GM21723 (cell line): ENCODE data around the gene CDH4.

Experiments used
- ATAC-seq: cut with Tn5 transposase; IDR thresholded peaks from one replicate; pipeline ENCODE4 v1.9.1; 2021; ENCODE audit warnings: mild to moderate bottlenecking, moderate library complexity; ENCODE audit not compliant: unreplicated experiment

CDH4 gene

DNA sequence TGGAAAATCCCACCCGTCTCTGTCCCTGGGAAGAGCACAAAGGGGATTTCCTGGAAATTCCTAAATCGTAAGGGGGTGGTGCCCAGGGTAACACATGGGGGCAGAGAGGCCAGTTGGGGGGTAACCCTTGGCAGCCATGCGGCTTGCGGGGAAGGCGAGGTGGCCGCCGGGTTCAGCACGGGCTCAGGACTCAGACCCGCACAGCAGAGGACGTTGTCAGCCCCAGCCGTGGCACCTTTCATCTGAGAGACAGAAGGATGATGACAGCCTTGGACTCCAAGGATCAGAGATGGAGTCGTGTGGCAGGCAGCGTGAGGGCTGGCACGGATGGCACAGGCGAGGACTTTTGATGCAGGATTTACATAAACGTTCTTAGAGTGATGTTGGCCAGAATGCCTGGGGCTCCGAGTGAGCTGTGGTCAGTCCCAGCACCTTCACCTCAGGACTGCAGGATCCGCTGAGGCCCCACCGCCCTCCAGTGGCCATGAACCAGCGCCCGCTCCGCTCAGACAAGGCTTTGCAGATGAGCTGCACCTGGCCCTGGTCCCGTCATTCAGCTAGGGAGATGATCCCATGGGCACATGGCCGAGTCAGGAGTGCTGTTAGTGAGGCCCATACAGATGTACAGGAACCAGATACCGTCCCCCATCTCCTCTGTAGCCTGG lies 623.3 kb downstream of the CDH4 start:
- no peak for ATAC-seq

GRCh38 chr20:61875996-61876395 lies 623.9 kb downstream of the CDH4 start:
- ATAC-seq = no peak

DNA sequence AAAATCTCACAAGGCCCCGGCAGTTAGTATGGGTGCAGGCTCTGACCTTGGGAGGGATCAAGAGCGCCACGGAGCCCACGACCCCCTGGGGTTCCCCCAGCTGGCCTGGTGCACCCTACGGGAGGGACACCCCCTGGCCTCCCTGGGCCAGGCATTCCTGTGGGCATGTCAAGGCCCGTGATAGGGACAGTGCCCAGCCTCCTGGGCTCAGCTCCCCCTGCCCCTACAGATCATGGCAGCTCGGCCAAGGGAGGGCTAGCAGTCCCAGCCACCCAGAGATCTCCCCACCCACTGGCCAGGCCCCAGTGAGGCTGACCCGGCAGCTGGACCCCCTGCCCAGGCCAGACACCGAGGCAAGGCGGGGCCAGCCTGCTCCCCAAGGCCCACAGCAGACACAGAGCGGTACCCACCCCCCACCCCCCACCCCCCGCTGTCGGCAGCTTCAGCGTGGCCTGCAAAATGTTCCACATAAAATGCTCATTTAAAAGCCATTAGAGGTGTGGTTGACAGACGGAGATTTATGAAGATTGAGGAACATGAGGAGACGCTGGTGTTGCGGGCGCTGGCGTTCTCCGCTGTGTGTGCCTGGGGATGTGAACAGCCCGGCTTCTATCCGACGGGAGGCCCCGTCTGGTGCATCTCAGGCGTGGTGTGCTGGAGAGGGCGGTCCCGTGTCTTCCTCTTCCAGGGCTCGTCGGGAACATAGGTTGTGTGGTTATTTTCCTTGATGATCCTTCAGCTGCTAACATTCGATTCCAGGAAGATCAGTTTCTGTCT lies 625.1 kb downstream of the CDH4 start:
- ATAC-seq = no peak

GRCh38 chr20:61877776-61878477 lies 625.9 kb downstream of the CDH4 start:
- ATAC-seq = no peak

GRCh38 chr20:61878478-61879302 lies 626.6 kb downstream of the CDH4 start:
- no peak for ATAC-seq

DNA sequence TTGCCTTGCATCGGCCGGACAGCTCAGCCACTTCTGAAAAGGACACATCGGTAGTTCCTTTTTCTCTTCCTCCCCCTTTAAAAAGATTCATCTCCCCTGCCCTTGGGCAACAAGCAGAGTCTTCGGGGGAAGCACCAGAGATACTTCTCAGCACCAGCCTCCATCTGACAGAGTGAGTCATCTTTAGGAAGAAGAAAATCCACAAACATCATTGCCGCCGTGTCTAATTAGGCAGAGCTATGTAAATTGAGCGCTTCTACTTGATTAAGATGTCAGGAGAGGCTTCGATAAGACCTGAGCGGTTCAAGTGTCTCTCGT lies 627.2 kb downstream of the CDH4 start:
- ATAC-seq = no peak

DNA sequence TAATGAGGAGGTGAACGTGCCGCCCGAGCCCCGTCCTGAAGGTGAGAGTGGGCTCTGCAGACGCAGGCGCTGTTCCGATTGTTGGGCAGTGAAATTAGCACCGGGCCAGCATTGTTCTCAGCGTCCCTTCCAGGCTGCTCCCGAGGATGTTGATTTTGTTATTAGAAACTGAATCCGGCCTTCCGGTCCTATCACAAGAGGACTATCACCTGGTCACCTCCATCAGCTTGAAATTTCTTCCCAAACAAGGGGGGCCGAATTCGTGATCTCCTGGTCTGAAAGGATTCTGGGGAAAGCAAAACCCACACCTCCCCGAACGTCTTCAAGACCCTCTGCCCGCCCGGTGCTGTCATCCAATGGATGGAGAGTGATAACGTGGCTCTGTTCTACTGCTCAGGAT lies 627.6 kb downstream of the CDH4 start:
- ATAC-seq = no peak

- ATAC-seq = no peak
These were observed 628.6 kb downstream of the CDH4 start for GRCh38 chr20:61880706-61881105.

DNA sequence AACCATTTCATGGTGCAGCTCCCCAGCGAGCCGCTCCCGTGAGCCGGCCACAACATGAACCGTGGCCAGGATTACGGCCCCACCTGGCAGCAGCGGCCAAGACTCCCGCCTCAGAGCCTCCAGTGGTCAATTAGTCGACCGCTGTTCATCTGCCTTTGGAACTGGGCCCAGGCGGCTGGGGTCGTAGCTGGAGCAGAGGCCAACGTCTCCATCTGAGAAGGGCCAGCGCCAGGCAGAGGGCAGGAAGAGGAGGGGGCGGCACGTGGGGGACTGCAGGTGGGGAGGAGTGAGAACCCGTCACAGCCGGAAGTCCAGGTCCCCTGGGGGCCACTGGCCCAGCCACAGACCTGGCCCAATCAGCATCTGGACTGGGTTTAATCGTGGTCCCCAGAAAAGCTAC lies 629.4 kb downstream of the CDH4 start:
- ATAC-seq = no peak

DNA sequence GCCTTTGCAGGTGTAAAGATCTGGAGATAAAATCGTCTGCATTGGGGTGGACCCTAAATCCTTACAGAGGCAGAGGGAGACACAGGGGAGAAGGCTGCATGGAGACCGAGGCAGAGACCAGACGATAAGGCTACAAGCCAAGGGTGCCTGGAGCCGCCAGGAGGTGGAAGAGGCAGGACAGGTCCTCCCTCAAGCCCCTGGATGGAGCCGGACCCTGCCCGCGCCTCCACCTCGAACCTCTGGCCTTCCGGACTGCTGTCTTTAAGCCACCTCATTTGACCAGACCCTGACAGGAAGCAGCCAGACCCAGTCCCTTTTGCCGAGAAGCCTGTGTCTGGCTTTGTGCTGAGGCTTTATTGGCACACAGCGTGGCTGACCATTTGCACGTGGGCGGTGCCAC lies 629.8 kb downstream of the CDH4 start:
- ATAC-seq = no peak

DNA sequence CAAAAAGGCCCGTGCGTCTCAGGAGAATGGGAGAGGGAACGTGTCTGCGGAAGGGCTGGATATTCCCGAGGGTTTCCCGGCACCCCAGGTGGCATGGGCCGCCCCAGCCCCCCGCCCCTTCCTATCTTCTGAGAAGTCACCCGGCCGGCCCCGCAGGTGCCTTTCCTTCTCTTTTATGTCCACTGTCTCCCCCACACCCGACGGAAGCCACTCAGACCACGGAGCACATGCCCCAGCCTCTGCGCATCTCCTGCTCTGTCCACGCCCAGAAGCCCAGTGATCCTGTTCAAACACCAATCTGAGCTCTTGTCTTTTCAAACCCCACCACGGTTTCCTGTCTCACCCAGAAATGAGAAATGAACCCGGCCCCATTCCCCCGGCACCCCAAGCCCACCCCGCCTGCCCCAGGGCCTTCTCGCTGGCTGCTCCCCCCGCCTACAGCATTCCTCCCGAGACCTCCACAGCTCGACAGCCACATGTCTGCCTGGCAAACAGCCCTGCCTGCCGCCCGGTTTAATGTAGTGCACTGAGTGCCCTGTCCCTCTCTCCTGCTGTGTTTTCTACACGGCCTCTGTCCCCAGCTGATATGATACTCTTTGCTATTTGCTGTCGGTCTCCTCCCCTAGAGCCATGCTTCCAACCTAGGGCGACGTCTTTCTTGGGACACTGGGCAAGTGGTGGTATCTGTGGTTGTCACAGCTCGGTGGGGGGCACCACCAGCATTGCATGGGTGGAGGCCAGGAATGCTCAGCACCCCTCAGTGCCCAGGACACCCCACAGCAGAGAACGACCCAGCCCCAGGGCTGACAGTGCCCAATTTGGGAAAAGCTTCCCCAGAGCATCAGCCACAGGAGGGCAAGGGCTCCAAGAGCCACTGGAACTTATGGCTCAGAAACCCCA lies 630.9 kb downstream of the CDH4 start:
- no peak for ATAC-seq

DNA sequence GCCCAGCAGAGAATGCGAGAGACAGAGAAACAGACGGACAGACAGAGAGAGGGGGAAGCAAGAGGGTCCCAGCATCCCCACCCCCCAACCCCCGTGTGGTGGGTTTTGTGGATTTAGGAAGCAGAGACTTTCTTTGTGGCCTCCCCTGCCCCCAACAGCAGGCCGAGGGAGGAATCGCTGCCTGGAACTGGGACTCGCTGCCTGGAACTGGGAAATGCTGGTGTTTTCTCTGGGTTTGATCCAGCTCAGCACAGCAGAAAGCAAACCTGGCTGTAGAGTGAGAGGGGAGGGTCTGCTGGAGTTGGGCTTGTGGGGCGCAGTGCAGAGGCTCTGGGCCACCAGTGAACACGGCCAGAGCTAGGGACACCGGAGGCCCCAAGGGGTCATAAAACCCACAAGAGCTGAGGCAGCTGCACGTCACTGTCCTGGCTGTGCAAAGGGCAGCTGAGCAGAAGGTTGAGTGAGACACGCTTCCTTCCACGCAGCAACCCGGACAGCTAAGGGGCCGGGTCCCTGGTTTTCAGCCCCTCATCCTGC lies 631.9 kb downstream of the CDH4 start:
- ATAC-seq = no peak

GRCh38 chr20:61884571-61885389 lies 632.7 kb downstream of the CDH4 start:
- no peak for ATAC-seq

GRCh38 chr20:61885759-61886715 lies 634.0 kb downstream of the CDH4 start:
- ATAC-seq = no peak

DNA sequence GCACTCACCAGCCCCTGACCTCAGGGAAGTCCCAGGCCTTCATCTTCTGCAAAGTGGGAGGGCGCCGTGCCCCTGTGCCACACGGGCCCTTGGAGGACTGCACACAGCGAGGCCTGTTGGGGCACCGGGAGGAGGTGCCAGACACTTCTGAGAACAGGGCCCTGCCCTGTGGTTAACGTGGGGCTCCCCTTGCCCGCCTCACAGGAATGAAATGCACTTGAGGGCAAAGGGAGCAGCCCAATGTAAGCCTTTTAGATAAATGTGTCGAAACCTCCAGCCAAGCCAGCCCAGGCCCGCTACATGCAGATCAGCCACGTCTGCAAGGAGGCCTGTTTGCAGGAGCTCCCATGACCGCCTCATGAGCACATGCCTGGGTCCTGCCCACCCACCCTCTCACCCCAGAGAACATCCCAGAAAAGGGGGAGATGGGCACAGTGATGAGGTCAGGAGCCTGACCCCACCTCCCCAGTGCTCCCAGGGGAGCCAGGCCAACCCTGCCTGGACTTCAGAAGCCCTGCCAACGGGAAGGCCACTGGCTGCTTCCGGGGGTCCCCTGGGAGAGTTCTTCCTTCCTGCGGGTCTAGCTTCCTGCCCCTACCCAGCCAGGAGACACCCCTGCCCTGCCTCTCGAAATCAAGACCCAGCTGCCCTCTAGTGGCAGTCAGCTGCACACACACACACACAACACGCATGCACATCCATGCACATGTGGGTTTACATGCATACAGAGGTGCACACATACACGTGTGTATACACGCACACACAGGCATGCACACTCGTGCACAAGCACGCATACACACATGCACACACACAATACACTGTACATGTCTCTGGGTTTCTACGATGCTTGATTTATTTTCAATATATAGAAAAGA lies 634.9 kb downstream of the CDH4 start:
- no peak for ATAC-seq

DNA sequence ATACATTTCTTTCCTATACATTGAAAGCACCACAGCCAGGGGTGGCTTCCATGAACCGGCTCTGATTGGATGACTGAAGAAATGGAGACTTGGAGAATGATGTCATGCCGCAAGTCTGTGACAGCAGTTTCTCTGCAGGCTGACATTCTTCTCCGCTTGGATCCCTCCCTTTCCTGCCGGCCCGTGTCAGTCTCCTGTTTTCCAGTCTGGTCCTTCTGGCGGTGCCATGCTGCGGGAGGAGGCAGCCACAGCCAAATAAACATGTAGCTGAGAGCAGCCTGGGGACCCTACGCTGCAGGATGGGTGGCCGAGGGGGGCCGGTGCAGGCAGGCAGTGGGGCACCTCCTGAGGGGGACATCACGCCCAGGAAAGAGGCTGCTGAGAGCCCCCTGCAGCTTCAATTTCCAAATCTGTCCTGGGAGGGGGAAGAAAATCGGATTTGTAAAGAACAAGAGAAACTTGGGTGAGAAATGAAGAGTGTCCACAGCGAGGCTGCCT lies 635.6 kb downstream of the CDH4 start:
- ATAC-seq = no peak
